KMS-11 (cell line): ENCODE results near the gene LRRC49.

Experiments
- H2AFZ ChIP-seq: fragments of 200-600 bp; sonication (generic); 2 replicates; pipeline ENCODE4 v1.6.1; 2016; ENCODE audit warnings: antibody characterized with exemption, mixed run types, low read depth
- H3K27ac ChIP-seq: fragments of 200-600 bp; sonication (generic); 2 replicates; pipeline ENCODE4 v1.6.1; 2016; ENCODE audit warnings: mild to moderate bottlenecking, mixed run types
- H3K27me3 ChIP-seq: fragments of 200-600 bp; sonication (generic); 2 replicates; pipeline ENCODE4 v1.6.1; 2017; ENCODE audit warnings: mild to moderate bottlenecking, low read depth, mixed run types, moderate library complexity; ENCODE audit not compliant: insufficient read depth
- H3K36me3 ChIP-seq: fragments of 200-600 bp; sonication (generic); 2 replicates; pipeline ENCODE4 v1.6.1; 2017; ENCODE audit warnings: mild to moderate bottlenecking, mixed run types; ENCODE audit not compliant: insufficient read depth
- H3K4me1 ChIP-seq: fragments of 200-600 bp; sonication (generic); 2 replicates; pipeline ENCODE4 v1.6.1; 2016; ENCODE audit warnings: mild to moderate bottlenecking, low read depth, mixed run types; ENCODE audit not compliant: poor library complexity, severe bottlenecking
- H3K4me2 ChIP-seq: fragments of 200-600 bp; sonication (generic); 2 replicates; pipeline ENCODE4 v1.7.0; 2016; ENCODE audit warnings: mild to moderate bottlenecking, mixed run types
- H3K4me3 ChIP-seq: fragments of 200-600 bp; sonication (generic); IDR thresholded peaks from 2 replicates; pipeline ENCODE4 v1.6.1; 2017; ENCODE audit warnings: low read depth, low read length, mixed read lengths; ENCODE audit not compliant: insufficient read depth
- H3K79me2 ChIP-seq: fragments of 200-600 bp; sonication (generic); 2 replicates; pipeline ENCODE4 v1.6.1; 2016; ENCODE audit warnings: low read depth, mixed run types; ENCODE audit not compliant: insufficient read depth
- H3K9ac ChIP-seq: fragments of 200-600 bp; sonication (generic); 2 replicates; pipeline ENCODE4 v1.6.1; 2016; ENCODE audit warnings: mild to moderate bottlenecking, mixed run types
- H4K20me1 ChIP-seq: fragments of 200-600 bp; sonication (generic); 2 replicates; pipeline ENCODE4 v1.6.1; 2016; ENCODE audit warnings: mild to moderate bottlenecking, mixed run types; ENCODE audit not compliant: insufficient read depth
- CTCF ChIP-seq: fragments of 200-600 bp; sonication (generic); conservative IDR thresholded peaks from 2 replicates; pipeline ENCODE4 v1.6.1; 2017; ENCODE audit warnings: low read depth, mild to moderate bottlenecking, antibody characterized with exemption, low read length, moderate library complexity, mixed read lengths

LRRC49 gene

GRCh38 chr15:71097890-71098289, 205.3 kb downstream of the LRRC49 start:
- H3K4me2 ChIP-seq, result no peak overlapping the region
- no peaks in the 10 kb centered on the region for H3K79me2 ChIP-seq
- TF ChIP-seq CTCF, result no peak
- no peaks in the 10 kb centered on the region for H4K20me1 ChIP-seq
- no peak overlapping the region for H3K27ac ChIP-seq
- no peak overlapping the region for H3K9ac ChIP-seq
- H3K4me3 ChIP-seq, result no peak overlapping the region
- H3K4me1 ChIP-seq, result no peaks in the 10 kb centered on the region
- no peaks in the 10 kb centered on the region for H3K27me3 ChIP-seq
- H2AFZ ChIP-seq, result no peak overlapping the region
- no peaks in the 10 kb centered on the region for H3K36me3 ChIP-seq

GRCh38 chr15:71098920-71099319, 206.3 kb downstream of the LRRC49 start:
- no peak overlapping the region for H3K27ac ChIP-seq
- H4K20me1 ChIP-seq, result no peaks in the 10 kb centered on the region
- no peaks in the 10 kb centered on the region for H3K36me3 ChIP-seq

More at GRCh38 chr15:71098920-71099319, 206.3 kb downstream of the LRRC49 start:
- Histone ChIP-seq H3K27me3 (no peaks in the 10 kb centered on the region), H3K79me2 (no peaks in the 10 kb centered on the region), H3K4me3 (no peak overlapping the region), H3K9ac (no peak overlapping the region), H2AFZ (no peak overlapping the region), H3K4me1 (no peaks in the 10 kb centered on the region), H3K4me2 (no peak overlapping the region)
- TF ChIP-seq CTCF, result no peak
